GM21381 (cell line): ENCODE data around the gene BMERB1.
"Not testable (repeated sequence)": the region's sequence is repeated elsewhere in the genome, so short reads cannot be mapped to it uniquely, and the experiment has no call there.

Experiments
- ATAC-seq: cut with Tn5 transposase; IDR thresholded peaks from one replicate; pipeline ENCODE4 v1.9.1; 2021; ENCODE audit warnings: mild to moderate bottlenecking, moderate library complexity; ENCODE audit not compliant: unreplicated experiment

BMERB1 gene

DNA sequence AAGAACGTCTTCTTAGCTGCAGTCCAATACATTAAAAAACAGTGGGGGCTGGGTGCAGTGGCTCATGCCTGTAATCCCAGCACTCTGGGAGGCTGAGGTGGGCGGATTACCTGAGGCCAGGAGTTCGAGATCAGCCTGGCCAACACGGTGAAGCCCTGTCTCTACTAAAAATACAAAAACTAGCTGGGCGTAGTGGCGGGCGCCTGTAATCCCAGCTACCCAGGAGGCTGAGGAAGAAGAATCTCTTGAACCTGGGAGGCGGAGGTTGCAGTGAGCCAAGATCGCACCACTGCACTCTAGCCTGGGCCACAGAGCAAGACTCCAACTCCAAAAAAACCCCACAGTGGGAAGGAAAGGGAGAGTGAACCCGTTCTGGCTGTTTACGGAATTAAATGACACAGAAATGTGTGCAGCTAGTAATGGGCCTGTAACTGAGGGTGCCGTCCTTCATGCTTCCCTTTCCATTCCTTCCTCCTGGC is 172.9 kb downstream of the BMERB1 start:
- not testable (repeated sequence) for ATAC-seq

DNA sequence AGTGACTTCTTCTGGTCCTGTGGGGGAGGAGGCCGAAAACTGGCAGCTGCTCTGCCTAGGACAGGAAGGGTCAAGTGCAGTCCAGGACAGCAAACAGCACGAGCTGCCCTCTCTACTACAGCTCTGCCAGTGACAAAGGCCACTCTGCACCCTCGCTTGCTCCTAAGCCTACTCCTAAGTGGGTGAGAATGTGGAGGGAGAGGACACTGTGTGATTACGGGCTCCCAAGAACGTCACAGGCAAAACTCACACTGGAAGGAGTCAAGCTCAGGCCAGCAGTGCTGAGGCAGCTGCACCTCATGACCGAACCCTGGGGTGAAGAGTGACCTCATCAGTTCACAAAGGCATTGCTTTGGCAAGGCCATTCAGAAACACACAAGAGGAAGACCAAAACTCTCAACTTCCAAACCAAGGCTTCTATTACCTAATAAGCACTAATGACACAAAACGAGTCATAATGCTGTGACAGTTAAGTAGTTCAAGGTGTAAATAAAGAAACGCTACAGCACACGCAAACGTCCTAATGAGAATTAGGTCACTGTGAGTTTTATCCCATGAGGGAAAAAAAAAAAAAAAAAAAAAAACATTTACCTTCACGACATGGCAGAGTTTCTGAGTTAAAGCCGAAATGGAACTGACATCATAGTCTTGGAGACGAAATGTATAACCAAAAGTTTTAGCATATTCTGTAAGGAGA is 173.5 kb downstream of the BMERB1 start:
- ATAC-seq, result no peak

DNA sequence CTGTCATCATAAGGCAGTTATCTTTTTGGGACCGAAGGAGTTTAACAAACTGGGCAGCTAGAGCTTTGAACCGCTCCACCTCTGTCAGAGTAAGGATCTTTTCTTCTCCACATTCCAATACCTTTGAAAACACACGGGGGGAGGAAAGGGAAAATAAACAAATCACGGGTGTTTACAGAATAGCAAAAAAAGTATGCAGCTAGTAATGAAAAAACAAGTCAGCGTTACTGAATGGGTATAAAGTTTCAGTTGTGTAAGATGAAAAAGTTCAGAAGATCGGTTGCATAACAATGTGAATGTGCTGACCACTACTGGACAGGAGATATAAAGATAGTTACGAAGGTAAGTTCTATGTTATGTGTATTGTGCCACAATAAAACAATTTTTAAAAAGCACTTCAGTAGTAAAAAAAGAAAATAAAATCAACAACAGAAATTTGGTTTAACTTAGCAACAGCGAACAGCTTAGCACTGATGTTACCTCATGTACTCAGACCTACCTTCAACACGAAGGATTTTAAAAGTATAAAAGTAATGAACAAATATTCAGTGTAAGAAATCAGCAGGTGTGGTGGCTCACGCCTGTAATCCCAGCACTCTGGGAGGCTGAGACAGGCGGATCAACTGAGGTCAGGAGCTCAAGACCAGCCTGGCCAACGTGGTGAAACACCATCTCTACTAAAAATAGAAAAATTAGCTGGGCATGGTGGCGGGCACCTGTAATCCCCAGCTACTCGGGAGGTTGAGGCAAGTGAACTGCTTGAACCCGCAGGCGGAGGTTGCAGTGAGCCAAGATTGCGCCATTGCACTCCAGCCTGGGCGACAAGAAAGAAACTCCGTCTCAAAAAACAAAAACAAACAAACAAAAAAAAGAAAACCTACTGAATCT is 174.3 kb downstream of the BMERB1 start:
- ATAC-seq, result no peak

DNA sequence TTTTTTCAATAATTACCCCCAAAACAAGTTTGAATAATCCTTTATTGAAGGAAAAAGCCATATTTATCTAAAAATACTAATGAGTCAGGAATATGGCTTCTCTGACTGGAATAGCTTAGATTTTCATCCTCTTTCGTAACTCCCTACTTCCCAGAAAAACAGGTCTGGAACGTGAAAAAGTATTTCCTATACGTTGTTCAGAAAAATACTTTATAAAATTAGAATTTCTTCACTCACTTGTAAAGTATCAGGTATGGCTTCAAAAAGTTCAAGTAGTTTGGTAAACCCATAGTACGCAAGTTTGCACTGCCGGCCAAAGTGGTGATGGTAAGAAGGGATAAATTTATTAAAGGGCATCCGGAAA is 174.9 kb downstream of the BMERB1 start:
- no peak for ATAC-seq

DNA sequence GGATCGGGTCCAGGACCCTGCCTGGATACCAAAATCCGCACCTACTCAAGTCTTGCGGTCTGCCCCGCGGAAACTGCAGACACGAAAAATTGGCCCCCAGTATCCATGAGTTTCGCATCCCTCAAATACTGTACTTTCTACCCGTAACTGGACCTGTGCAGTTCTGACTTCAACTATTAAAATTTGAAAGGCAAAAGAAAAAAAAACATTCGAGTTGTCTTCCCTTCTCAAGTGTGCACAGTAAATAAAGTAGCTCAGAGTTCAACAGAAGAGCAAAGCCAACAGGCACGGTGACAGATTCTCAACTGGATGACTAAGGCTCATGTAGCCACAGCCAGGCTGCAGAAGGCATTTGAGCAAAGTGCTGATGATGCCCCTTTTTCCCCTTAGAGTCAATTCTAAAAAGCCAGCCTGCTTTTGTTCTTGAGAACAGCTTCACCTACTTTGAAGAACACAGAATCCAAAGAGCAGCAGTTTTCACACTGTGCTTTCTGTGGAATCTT is 176.0 kb downstream of the BMERB1 start:
- ATAC-seq, result no peak

DNA sequence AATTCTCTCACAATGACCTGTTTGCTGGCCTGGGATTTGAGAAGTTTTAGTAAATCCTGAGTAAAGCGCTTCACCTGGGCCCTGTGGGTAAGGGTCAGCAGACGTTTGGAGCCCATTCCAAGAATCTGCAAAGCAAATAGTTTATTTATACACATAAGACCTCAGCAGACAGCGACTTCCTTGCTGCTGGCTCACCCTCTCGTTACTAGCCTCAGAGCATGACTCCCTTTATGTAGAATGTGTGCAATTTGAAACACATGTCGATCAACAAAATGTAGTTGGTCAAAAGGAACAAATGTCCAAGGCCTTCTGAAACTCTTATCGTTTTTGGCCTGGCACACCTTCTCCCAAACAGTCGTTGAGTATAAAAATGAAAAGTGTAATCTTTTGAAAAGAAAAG is 177.2 kb downstream of the BMERB1 start:
- ATAC-seq, result no peak

DNA sequence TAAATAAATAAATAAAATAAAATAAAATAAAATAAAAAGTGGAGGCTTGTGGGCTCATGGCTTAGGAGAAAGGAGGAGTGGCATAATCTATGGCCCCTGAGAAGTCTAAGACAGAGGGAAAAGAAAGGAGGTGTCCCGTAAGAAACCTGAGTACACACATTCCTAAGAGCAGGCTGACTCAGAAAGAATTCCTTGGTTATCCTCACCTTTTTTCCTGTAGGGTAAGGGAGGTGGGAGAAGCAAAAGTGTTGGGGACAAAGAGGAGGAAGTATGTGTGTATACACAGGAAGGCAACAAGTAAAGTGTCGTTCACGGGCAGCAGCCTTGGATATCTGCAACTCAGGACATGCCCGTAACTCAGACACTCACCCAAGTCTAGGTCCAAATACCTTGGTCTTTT is 179.3 kb downstream of the BMERB1 start:
- ATAC-seq, result no peak

DNA sequence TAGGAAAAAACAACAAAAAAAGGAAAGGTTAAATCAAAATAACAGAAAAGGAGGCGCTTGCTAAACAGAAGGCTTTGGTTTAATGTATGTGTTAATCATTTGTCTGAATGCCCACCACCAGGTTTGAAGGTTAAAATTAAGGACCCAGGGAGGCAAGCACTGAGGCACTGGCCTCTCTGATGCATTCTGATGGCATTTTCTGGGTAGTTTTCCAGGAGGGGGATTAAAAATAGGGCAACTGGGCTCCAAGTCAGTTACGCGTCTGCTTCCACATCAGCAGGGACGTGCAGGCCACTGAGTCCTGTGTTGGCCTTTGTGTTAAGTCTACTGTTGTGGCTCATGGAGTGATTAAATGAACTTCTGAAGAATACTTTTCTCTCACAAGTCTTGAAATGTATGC is 181.6 kb downstream of the BMERB1 start:
- no peak for ATAC-seq

DNA sequence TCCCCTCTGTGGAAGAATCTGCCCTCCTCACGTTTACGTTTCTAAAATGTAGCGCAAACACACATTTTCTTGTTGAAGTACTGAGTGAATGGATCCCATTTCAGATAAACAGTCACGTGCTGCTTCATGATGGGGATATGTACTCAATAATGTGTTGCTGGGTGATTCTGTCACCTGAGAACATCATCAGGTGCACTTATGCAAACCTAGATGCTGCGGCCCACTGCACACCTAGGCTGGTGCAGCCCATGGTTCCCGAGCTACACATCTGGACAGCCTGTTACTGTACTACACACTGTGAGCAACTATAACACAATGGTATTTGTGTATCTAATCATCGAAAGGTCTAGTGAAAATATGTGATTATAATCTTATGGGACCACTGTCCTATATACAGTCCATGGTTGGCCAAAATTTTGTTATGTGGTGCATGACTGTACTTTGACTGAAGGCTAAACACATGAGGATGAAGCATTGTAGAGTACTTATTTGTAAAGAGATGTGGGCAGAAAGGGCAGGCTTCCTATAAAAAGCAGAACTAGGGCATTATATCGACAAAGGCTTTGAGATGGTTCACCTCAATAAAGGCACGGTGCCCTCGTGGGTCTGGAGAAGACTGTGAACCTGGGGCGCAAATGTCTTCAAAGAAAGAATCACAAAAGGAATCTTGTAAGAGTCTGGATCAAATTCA is 182.2 kb downstream of the BMERB1 start:
- no peak for ATAC-seq

DNA sequence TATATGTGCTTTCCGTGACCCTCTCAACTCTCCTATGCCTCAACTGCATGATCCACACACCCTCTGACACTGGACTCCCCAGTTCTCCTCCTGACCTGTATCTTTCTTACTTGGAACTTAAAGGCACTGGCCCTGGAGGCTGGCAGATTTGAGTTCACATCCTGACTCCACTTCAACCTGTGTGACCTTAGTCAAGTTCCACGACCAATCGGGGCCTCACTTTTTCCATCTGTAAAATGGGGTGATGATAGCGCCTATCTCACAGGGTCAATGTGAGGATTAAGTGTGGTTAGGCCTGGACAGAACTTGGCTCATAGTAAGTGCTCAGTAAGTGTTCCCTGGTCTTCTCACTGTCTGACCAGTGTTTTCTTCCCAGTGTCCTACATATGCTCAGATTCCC is 183.5 kb downstream of the BMERB1 start:
- ATAC-seq, result no peak

DNA sequence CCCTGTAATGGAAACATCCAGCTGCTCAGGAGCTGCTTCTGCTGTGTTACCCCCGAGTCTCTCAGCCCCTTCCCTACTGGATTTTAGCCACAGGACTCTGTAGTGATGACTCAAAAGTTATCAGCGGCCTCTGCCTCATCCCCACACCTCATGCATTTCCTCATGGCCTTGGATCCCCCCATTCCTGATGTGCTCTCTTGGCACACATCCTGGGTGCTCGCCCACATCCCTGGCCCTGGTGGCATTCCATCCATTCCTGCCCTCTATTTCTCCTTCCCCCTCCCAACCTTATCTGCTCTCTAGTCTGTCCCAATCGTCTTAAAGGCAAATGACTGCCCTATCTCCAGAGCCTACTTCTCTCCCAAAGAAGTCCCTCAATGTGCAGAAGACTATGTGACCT is 184.0 kb downstream of the BMERB1 start:
- ATAC-seq, result no peak

DNA sequence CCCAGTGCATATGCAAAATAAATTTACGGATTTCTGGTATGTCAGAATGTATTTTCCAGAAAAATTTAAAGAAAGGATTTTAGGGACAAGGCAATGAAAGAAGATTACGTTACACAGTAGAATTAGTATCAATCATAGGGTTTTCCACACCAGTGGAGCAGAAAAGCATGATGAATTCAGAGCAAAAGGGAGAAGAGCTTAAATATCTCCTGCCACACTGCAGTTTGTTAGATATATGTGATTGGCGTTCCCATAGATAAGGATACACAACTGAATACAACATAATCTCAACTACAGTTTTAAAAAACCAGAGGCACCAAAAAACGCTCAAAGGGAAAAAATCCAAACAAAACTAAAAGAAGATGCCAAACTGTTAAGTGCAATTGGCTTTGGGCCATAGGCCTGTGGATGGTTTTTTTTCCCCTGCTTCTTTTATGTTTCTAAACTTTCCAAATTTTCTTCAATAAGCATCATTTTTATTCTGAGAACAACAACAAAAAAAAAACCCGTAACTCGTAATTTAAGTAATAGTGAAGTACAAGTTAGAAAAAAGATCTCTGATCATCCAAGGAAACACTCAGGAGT is 186.3 kb downstream of the BMERB1 start:
- ATAC-seq, result no peak

DNA sequence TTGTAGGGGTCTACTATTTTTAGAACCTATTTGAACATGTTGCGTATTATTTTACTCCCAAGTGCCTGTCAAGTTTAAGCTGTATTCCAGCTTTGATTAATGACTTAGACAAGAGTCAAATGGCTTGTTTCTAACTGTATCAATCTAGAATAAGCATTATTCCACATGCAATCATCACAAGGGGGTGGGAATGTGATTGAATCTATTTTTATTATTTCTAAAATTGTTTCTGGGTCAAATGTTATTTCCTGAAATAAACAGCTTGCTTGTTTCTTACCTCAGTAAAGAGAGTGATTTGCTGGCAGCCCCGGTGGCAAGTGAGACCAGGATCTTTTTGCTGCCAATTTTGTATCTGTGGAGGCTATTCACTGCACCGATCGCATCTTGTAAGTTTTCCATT is 187.1 kb downstream of the BMERB1 start:
- no peak for ATAC-seq

DNA sequence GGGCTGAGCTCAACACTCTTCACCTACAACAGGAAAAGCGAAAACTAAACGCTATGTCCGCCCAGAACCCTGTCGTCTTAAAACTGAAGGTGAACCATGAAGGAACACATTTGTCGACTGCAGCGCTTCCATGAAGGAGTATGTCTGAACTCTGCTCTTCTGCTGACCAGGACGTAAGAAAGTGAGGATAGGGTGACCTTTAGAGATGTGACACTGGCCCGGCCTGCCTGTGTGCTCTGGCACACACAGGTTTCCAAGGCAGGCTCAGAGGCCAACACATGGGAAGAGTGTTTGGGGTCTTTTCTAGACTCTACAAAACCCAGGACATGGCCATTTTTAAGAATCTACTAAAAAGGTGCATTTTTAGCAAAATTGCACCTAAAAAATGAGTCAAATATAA is 187.5 kb downstream of the BMERB1 start:
- no peak for ATAC-seq

DNA sequence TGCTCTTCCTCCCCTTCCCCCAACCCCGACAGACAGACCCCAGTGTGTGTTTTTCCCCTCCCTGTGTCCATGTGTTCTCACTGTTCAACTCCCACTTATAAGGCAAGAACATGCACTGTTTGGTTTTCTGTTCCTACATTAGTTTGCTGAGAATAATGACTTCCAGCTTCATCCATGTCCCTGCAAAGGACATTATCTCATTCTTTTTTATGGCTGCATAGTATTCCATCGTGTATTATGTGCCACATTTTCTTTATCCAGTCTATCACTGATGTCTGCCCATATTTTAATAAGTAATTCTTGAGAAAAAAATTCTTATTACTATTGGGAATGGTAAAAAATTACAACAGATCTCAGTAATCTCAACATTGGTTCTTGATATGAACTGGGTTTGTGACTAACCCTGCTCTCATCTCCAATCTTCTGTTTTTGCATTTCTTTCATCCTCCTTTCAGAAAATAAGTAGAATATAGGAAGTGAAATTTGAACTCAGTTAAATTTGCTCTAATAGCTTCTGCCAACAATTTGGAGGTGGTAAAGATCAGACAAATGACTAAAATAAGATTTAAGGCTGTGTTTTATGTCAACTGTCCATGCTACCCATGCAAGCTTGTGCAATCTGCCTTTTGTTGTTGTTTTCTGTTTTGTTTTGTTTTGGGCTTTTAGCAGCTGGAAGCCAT is 197.5 kb downstream of the BMERB1 start:
- ATAC-seq, result no peak

DNA sequence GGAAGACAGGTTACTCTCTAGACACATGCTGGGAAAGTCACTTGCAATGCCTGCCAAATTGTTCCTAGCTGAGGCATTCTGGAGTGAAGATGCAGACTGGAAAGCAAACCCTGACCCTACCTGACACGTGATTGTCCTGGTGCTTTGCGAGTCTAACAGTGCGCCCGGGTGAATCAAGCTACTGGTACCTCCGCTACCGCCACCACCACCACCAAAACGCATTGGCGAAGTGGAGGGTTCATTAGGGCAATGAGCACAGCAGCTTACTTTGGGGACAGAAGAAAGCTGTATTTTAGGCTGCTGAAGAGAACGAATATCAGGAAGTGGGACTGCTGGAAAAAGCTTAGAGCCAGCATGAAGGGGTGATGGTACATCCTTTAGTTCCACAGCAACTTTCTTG is 201.5 kb downstream of the BMERB1 start:
- ATAC-seq, result no peak

DNA sequence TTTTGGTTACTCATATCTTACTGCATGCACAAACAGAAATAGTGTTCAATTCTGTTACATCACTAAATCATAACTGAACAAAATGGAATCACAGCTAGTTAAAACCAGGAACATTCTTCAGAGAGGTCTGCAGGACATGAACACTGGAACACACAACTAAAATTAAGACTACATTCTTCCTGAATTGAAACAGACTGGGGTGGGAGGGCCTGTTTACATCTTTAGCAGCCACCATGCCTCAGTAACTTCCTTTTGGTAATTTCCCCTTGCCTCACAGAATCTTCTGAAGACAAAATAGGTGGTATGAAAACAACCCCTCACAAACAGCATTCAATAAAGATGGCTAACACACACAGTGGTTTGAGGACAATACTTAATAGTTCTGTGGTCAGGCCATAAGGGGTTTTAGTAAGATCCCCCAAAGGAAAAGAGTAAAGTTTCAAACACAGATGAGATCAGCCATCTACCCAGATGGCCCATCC is 202.0 kb downstream of the BMERB1 start:
- no peak for ATAC-seq
